CD1c-positive myeloid dendritic cell (primary cell): ENCODE measurements around the gene HIC1.

Source experiments
- DNase-seq: peaks from one replicate; pipeline ENCODE4 v3.0.0-alpha.2; 2016; ENCODE audit errors: extremely low spot score

HIC1 gene

GRCh38 chr17:2102931-2103809 is 48.3 kb downstream of the HIC1 start:
- no peak for DNase-seq

DNA sequence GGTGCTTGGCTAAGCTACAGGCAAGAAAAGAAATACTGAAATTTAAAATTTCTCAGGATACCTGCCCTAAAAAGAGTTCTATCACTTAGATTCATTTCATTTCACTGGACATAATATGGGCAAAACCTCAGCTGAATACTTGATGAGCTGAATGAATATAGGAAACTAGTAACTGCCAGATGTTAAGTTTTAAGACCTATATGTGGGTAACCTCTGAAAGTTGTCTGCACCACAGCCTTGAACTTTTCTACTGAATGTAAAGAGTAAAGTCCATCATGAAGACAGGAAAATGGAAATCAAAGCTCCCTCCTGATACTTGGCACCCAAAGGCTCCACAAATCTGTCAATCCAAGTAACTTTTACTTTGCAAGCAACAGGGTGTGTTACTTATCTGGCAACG is 50.8 kb downstream of the HIC1 start:
- no peak for DNase-seq

- no peak for DNase-seq
Measured at GRCh38 chr17:2106308-2106955, 51.5 kb downstream of the HIC1 start.

- no peak for DNase-seq
Measured at GRCh38 chr17:2107050-2107449, 52.1 kb downstream of the HIC1 start.

GRCh38 chr17:2107506-2107905 is 52.6 kb downstream of the HIC1 start:
- DNase-seq = no peak

- no peak for DNase-seq
Measured at GRCh38 chr17:2108170-2108569, 53.3 kb downstream of the HIC1 start.

DNA sequence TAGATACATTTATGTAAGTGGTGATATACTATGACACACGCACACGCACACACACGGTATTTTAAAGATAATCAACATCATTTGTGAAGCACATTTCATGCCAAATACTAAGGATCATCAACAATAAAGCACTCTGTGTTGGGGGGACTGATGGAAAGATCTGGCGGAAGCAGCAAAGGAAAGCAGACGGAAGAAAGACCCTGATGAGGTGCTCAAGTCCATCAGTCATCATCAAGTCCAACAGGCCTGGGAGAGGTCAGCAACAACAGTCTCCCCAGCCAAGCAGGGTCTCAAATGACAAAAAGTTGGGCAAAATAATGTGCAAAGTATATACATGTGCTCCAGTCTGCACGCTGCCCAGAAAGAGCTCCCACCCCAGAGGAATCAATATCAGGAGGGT is 55.5 kb downstream of the HIC1 start:
- no peak for DNase-seq

- no peak for DNase-seq
Measured at GRCh38 chr17:2111691-2112090, 56.8 kb downstream of the HIC1 start.
